Measurements from ENCODE around the gene MAP2K5.

DNA sequence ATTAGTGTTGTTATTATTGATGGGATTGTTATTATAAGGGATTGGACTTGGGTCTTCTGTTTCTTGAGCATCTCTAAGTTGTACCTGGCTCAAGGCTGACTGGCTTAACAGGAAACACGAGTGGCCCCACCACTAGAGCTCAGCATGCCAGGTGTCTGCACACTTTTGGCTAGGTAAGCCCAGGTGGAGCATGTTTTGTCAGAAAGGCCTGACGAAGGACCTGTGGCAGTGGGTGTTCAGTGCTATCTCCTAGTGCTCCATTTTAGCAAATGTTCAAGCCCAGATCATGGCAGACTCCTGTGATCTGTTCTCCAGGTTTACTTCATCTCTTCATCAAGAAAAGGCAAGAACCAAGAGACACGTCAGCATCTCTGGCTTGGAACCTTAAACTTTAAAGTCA lies 3.4 kb downstream of the MAP2K5 start:
- no peak for TF ChIP-seq CTCF (IDR thresholded peaks at IDR 0.05; ENCODE audit: poor library complexity, severe bottlenecking)
- no peak for TF ChIP-seq EZH2 (IDR thresholded peaks at IDR 0.05; ENCODE audit: borderline replicate concordance, insufficient read depth, low read length, poor library complexity, severe bottlenecking)
- no peak for TF ChIP-seq TAF1 (IDR thresholded peaks at IDR 0.05; ENCODE audit: low read depth)
- TF ChIP-seq SMC3 (conservative IDR thresholded peaks at IDR 0.05; ENCODE audit: poor library complexity), result no peak
